Activated CD4-positive, CD25-positive, alpha-beta regulatory T cell (primary cell): Measurements from ENCODE around the gene RPL6.
A peak's percentile ranks its signal among the peaks of the same experiment; 100 is the strongest.
"Not testable (repeated sequence)": the region's sequence is repeated elsewhere in the genome, so short reads cannot be mapped to it uniquely, and the experiment has no call there.

ENCODE experiments used
- DNase-seq, 4 experiments: peaks; one replicate each; lab custom pipeline; 2025; lab: John Stamatoyannopoulos, UW

Gene RPL6

GRCh38 chr12:112419297-112420133, 10.1 kb upstream of the RPL6 start:
- peak in 1 of 4 experiments; percentile 33 for DNase-seq

DNA sequence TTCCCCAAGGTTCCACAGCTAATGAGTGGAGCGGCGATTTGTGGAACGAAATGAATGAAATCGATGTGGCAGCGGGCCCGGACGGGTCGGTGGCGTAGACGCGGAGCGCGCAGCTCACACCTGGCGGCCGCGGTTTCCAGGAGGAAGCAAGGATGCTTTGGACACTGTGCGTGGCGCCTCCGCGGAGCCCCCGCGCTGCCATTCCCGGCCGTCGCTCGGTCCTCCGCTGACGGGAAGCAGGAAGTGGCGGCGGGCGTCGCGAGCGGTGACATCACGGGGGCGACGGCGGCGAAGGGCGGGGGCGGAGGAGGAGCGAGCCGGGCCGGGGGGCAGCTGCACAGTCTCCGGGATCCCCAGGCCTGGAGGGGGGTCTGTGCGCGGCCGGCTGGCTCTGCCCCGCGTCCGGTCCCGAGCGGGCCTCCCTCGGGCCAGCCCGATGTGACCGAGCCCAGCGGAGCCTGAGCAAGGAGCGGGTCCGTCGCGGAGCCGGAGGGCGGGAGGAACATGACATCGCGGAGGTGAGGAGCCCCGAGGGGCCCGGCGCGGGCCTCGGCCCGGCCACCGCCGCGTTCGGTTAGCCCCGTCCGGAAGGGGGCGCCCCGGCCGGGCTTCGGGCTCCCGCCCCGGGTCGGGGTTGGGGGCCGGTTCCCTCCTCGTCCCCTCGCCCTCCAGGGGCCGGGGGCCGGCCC, 9.3 kb upstream of the RPL6 start, which contains the start of gene PTPN11:
TSS of gene PTPN11 (plus strand) at position 340 of the 689 bp plus-strand sequence. CDS start at position 505, 165 bp downstream.
- DNase-seq: peak; percentile 76 to 88 (median 80)

DNA sequence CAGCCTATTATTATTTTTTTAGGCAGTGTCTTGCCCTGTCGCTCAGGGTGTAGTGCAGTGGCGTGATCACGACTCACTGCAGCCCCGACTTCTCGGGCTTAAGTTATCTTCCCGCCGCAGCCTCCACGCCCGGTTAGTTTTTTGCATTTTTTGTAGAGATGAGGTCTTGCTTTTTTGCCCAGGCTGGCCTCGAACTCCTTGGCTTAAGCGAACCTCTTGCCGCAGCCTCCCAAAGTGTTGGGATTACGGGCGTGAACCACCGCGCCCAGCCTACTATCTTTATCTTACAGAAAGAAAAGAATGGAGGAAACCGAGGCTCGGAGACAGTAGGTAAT, 8.8 kb upstream of the RPL6 start:
- DNase-seq: no peak

GRCh38 chr12:112415457-112415856, 6.1 kb upstream of the RPL6 start:
- DNase-seq: not testable (repeated sequence)

DNA sequence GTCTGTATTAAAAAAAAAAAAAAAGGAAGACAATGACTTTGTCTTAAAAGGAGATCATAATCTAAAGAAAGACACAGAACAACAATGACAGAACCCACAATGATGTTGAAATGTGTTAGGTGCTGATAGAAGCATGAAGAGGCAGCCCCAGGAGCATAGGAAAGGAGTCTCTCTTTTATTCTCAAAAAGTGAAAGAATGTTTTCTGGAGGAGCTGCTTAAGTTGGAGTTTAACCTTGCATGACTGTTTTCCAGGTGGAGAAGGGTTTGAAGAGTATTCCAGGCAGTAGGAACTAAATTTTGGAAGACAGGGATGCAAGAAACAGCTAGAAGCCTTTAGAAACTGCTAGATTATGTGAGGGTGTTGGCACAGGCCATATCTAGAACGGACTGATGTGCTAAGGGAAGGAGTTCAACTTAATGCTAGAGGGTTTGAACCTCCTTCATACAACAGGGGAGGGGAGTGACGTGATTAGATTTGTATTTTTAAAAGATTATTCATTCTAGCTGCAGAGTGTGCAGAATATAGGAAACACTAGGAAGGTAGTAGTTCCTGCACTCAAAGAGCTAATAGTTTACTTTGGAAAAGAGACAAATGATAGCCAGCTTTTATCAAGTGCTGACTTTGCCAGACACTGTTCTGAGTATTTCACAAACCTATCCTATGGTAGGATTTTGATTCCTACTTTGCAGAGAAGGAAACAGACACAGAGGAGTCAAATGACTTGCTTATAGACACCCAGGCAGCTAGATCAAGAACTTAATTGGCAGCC, 4.6 kb upstream of the RPL6 start:
- no peak for DNase-seq

GRCh38 chr12:112409906-112410244, 470 bp upstream of the RPL6 start:
- DNase-seq: no peak

GRCh38 chr12:112408621-112409020, 784 bp downstream of the RPL6 start:
- DNase-seq: no peak

- DNase-seq: not testable (repeated sequence)
These were observed 1.7 kb downstream of the RPL6 start for GRCh38 chr12:112407683-112408082.

DNA sequence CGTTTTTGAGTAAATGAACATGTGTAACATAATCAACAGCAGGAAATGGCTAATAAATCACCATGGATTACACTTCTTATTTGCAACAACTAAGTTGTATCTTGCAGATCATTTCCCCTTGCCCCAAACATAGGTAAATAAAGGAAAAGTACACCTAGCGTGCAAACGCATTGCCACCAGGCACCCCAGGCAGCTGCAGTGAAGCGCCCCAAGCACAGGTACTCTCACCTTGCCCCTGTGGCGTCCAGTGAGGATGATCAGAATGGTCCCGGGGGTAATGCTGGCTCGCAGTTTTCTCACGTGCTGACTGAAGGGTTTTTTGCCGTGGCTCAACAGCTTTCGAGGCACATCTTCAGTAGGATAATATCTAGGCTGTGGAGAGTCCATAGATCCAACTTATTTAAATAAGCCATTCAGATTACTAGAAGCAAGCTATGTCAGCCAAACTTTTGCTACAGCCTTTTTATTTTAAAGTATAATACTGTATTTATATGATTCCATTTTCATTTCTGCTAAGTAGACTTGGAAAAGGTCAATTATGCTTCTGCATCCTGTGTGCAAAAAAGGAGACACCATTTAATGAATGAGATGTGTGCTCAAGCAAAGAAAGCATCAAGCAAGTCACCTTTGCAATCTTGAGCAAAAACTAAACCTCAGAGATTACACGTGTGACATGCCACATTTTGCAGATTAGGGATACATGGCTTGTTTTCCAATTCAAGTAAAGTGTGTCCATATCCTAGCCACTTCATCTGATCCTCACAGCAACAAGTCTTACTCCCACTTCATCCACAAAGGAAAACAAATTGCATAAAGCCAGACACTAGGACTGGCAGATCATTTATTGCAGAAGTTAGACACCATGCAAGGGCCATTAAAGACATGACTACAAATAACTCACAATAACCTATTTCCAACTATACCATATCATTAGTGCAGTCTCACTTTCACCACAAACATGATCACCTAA, 2.6 kb downstream of the RPL6 start:
- no peak for DNase-seq

GRCh38 chr12:112401903-112402498, 7.4 kb downstream of the RPL6 start:
- no peak for DNase-seq

DNA sequence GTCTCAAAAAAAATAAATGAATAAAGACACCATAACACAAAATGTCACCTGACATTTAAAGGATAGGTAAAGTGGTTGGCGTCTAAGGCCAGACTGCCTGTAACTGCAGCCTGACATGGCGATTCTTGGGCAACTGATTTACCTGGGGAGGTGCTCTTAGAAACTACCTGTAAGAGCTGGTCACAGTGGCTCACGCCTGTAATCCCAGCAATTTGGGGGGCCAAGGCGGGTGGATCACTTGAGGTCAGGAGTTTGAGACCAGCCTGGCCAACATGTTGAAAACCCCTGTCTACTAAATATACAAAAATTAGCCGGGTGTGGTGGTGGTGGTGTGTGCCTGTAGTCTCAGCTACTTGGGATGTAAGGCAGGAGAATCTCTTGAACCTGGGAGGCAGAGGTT, 8.4 kb downstream of the RPL6 start:
- no peak for DNase-seq

DNA sequence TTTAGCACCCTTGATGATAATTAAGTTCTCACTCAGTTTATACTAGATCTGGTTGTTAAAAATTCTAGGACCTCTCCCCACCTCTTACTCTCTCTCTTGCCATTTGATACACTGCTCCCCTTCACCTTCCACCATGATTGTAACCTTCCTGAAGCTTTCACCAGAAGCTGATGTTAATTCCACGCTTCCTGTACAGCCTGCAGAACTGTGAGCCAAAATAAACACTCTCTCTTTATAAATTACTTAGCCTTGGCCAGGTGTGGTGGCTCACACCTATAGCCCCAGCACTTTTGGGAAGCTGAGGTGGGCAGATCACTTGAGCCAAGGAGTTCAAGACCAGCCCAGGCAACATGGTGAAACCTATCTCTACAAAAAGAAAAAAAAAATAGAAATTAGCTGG, 16.1 kb downstream of the RPL6 start:
- DNase-seq: no peak

DNA sequence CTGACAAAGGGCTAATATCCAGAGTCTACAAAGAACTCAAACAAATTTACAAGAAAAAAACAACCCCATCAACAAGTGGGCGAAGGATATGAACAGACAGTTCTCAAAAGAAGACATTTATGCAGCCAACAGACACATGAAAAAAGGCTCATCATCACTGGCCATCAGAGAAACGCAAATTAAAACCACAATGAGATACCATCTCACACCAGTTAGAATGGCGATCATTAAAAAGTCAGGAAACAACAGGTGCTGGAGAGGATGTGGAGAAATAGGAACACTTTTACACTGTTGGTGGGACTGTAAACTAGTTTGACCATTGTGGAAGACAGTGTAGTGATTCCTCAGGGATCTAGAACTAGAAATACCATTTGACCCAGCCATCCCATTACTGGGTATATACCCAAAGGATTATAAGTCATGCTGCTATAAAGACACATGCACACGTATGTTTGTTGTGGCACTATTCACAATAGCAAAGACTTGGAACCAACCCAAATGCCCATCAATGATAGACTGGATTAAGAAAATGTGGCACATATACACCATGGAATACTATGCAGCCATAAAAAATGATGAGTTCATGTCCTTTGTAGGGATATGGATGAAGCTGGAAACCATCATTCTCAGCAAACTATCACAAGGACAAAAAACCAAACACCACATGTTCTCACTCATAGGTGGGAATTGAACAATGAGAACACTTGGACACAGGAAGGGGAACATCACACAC, 19.3 kb downstream of the RPL6 start:
- DNase-seq: not testable (repeated sequence)

GRCh38 chr12:112389228-112389627, 20.2 kb downstream of the RPL6 start:
- no peak for DNase-seq

GRCh38 chr12:112386726-112387125, 22.7 kb downstream of the RPL6 start:
- no peak for DNase-seq

DNA sequence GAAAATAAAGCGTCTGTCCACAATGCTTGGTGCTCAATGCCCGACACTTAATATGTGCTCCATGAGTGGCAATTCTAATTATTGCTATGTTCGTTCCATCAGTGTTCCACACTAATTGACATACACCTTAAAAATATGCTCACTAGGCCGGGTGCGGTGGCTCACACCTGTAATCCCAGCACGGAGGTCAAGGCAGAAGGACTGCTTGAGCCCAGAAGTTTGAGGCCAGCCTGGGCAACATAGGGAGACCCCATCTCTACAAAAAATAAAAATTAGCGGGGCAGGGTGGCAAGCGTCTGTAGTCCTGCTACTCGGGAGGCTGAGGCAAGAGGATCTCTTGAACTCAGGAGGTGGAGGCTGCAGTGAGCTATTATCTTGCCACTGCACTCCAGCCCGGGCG, 26.5 kb downstream of the RPL6 start:
- no peak for DNase-seq

DNA sequence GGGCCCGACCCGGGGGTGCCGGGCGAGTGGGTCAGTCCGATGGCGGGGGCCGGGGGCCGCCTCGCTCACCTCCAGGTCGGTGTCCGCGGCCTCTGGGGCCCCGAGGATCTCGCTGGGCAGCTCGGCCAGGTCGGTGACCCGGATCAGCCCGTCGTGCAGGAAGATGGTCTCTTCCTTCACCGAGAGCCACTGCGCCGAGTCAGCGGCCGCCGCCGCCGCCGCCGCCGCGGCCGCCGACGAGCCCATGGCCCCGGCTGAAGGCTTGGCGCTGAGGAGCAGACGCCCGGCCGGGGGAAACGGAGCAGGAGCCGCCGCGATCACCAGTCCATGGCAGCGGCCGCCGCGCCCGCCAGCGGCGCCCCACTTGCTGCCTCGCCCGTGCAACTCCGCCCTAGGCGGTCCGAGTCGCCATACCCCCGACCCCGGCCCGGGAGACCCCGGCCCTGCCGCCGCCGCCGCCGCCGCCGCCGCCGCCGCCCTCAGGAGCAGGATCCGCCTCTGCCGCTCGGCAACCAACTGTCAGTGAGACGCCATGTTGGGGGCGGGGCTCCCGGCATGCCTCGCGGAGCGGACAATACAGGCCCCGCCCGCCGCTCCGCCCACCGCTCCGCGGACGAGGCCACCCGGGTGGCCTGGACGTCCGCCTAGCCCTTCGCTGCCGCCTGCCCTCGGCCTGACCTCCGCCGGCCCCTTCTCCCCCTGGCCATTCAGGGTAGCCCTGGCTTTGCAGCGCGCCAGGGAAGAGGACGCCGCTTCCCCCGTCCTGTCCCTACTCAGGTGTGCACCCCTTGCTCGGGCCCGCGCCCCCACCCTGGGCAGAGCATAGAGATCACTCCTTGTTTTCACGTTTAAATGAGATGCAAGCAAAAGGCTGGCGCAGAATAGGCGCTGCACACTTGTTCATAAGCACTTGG, 27.3 kb downstream of the RPL6 start, which contains the start of gene HECTD4:
TSS of gene HECTD4 (minus strand) at position 549 of the 914 bp plus-strand sequence. CDS start at position 246, 303 bp downstream.
- peak; percentile 80 to 91 (median 86) for DNase-seq

DNA sequence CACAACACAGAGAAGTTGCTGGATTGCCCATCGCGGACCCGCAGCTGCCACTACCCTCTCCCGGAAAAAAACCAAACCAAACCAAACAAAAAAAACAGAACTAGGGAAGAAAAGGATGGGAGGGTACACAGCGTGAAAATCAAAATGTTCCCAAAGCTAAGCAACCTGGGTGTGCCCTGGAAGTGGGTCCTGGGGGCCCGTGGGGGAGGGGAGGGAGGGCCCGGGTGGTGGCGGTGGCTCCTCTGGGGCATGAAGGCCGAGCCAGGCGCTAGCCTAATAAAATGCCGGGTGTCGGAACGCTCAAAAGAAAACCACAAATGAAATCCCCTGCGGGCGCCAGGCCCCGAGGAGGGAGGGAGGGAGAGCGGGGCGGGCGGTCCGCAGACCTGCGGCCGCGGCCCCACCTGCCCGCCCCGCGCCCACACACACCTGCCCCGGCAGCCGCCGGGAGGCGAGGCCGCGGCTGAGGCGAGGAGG, 28.0 kb downstream of the RPL6 start:
- DNase-seq: no peak
